HCT116 (cell line): ENCODE results near the gene TMEM178A. TPM values are rescaled to one million over a fixed set of nuclear protein-coding genes. Genes with fewer than 3 reads are reported as not detected.

ENCODE experiments used
- ATAC-seq: fragments of 200-7000 bp; cut with Tn5 transposase; 2 replicates; pipeline ENCODE4 v1.9.1; 2020; ENCODE audit warnings: mild to moderate bottlenecking, moderate library complexity
- BruUV-seq: library from RNA; stranded (reverse); fragments of 400-500 nt; replicated peaks from 2 replicates; lab custom pipeline; 2021; lab: Mats Ljungman, UMichigan
- CTCF ChIA-PET: fragments of 300-600 bp; sonication (Branson Sonifier 250); formaldehyde crosslinking; loops from one replicate; lab custom pipeline; 2021; ENCODE audit warnings: antibody characterized with exemption; lab: Charles Lee
- POLR2A ChIA-PET: fragments of 300-600, 350-600 bp; sonication (Branson Sonifier 250); formaldehyde crosslinking; loops from one replicate; lab custom pipeline; 2021; ENCODE audit warnings: antibody characterized with exemption; lab: Charles Lee
- RAD21 ChIA-PET, 2 experiments: fragments of 300-600 bp; sonication (Branson Sonifier 250); formaldehyde crosslinking; loops; one replicate each; lab custom pipeline; 2023; ENCODE audit warnings: low total read pairs in 2 of 2; ENCODE audit not compliant: uncharacterized antibody in 2 of 2, unreplicated experiment in 2 of 2, low non-redundant PET in 1 of 2; lab: Charles Lee
- DNase-seq: peaks from one replicate; pipeline ENCODE4 v3.0.0-alpha.2; 2010; ENCODE audit warnings: low read depth, low spot score
- H2AFZ ChIP-seq: fragments of 200-600 bp; shearing (Covaris generic), sonication (generic); 2 replicates; pipeline ENCODE4 v1.6.1; 2017; ENCODE audit warnings: low read depth, mixed run types, mixed read lengths, antibody characterized with exemption, low read length; ENCODE audit not compliant: poor library complexity, severe bottlenecking
- H3K27ac ChIP-seq: 2 replicates; pipeline ENCODE4 v1.5.1; 2012; ENCODE audit warnings: low read depth, low read length
- H3K27me3 ChIP-seq: fragments of 200-600 bp; sonication (generic); 2 replicates; pipeline ENCODE4 v1.6.1; 2016; ENCODE audit warnings: mixed run types, low read length, mixed read lengths; ENCODE audit not compliant: insufficient read depth
- H3K36me3 ChIP-seq, 2 experiments: fragments of 200-500 bp in 1 of 2; fragments of 200-600 bp in 1 of 2; sonication (Bioruptor generic) in 1 of 2; sonication (generic) in 1 of 2; 2 replicates each; pipeline versions ENCODE4 v1.5.1 to v1.6.1; 2014 to 2016; ENCODE audit warnings: low read length in 2 of 2, inconsistent platforms in 1 of 2, mixed read lengths in 1 of 2, mixed run types in 1 of 2; ENCODE audit not compliant: insufficient read depth in 2 of 2, control insufficient read depth in 1 of 2
- H3K4me1 ChIP-seq, 2 experiments: fragments of 200-600 bp in 1 of 2; sonication (generic) in 1 of 2; 2 replicates each; pipeline versions ENCODE4 v1.5.1 to v1.6.1; 2012 to 2017; ENCODE audit warnings: low read length in 2 of 2, inconsistent platforms in 1 of 2, mild to moderate bottlenecking in 1 of 2, mixed read lengths in 1 of 2, mixed run types in 1 of 2, moderate library complexity in 1 of 2; ENCODE audit not compliant: insufficient read depth in 2 of 2, control insufficient read depth in 1 of 2
- H3K4me2 ChIP-seq: fragments of 200-600 bp; sonication (generic); 2 replicates; pipeline ENCODE4 v1.6.1; 2017; ENCODE audit warnings: mixed run types, low read length, mixed read lengths
- H3K4me3 ChIP-seq, 2 experiments: fragments of 200-600 bp in 1 of 2; sonication (generic) in 1 of 2; replicated peaks in 1 of 2; 2 replicates each; pipeline ENCODE4 v1.5.1; 2011 to 2016; ENCODE audit warnings: low read length in 2 of 2, control low read depth in 1 of 2, low read depth in 1 of 2, mild to moderate bottlenecking in 1 of 2, mixed read lengths in 1 of 2, mixed run types in 1 of 2
- H3K79me2 ChIP-seq: fragments of 200-600 bp; sonication (generic); 2 replicates; pipeline ENCODE4 v1.6.1; 2017; ENCODE audit warnings: mild to moderate bottlenecking, mixed run types, low read length, moderate library complexity, mixed read lengths; ENCODE audit not compliant: insufficient read depth
- H3K9ac ChIP-seq: fragments of 200-600 bp; sonication (generic); 2 replicates; pipeline ENCODE4 v1.6.1; 2016; ENCODE audit warnings: low read length, mixed read lengths
- H3K9me2 ChIP-seq: fragments of 200-600 bp; sonication (generic), shearing (Covaris generic); 2 replicates; pipeline ENCODE4 v1.6.1; 2017; ENCODE audit warnings: mixed run types, mild to moderate bottlenecking, moderate library complexity; ENCODE audit not compliant: insufficient read depth
- H3K9me3 ChIP-seq, 2 experiments: fragments of 200-500 bp in 1 of 2; fragments of 200-600 bp in 1 of 2; sonication (Bioruptor generic) in 1 of 2; sonication (generic) in 1 of 2; 2 replicates each; pipeline ENCODE4 v1.6.1; 2014 to 2017; ENCODE audit warnings: low read length in 2 of 2, mixed read lengths in 2 of 2, inconsistent platforms in 1 of 2, low read depth in 1 of 2, mild to moderate bottlenecking in 1 of 2, mixed run types in 1 of 2, moderate library complexity in 1 of 2; ENCODE audit not compliant: control insufficient read depth in 1 of 2, insufficient read depth in 1 of 2
- H4K20me1 ChIP-seq: fragments of 200-600 bp; sonication (generic), shearing (Covaris generic); 2 replicates; pipeline ENCODE4 v1.6.1; 2017; ENCODE audit warnings: mixed run types, mild to moderate bottlenecking, moderate library complexity; ENCODE audit not compliant: insufficient read depth
- CBX3 ChIP-seq: IDR thresholded peaks from 2 replicates; pipeline ENCODE4 v1.6.1; 2012; ENCODE audit warnings: low read depth
- CEBPB ChIP-seq: IDR thresholded peaks from 2 replicates; pipeline ENCODE4 v1.6.1; 2012; ENCODE audit warnings: low read depth
- EGR1 ChIP-seq: IDR thresholded peaks from 2 replicates; pipeline ENCODE4 v1.6.1; 2012; ENCODE audit warnings: low read depth
- ELF1 ChIP-seq: IDR thresholded peaks from 2 replicates; pipeline ENCODE4 v1.6.1; 2012; ENCODE audit warnings: low read depth, borderline replicate concordance
- EZH2phosphoT487 ChIP-seq: fragments of 200-600 bp; IDR thresholded peaks from 2 replicates; pipeline ENCODE4 v1.6.1; 2018; ENCODE audit warnings: antibody characterized with exemption, borderline replicate concordance
- FOSL1 ChIP-seq: IDR thresholded peaks from 2 replicates; pipeline ENCODE4 v1.6.1; 2012; ENCODE audit warnings: low read depth
- JUND ChIP-seq: IDR thresholded peaks from 2 replicates; pipeline ENCODE4 v1.6.1; 2012
- POLR2A ChIP-seq: IDR thresholded peaks from 2 replicates; pipeline ENCODE4 v1.7.0; 2011; ENCODE audit warnings: borderline replicate concordance; ENCODE audit not compliant: insufficient read depth, insufficient read length; ENCODE audit errors: extremely low read depth
- RAD21 ChIP-seq: IDR thresholded peaks from 2 replicates; pipeline ENCODE4 v1.6.1; 2012; ENCODE audit warnings: low read depth, mild to moderate bottlenecking
- SP1 ChIP-seq: IDR thresholded peaks from 2 replicates; pipeline ENCODE4 v1.6.1; 2012; ENCODE audit warnings: low read depth
- SRF ChIP-seq: IDR thresholded peaks from 2 replicates; pipeline ENCODE4 v1.6.1; 2012; ENCODE audit warnings: low read depth
- TCF7L2 ChIP-seq: IDR thresholded peaks from 2 replicates; pipeline ENCODE4 v1.7.0; 2011; ENCODE audit warnings: borderline replicate concordance, inconsistent platforms; ENCODE audit not compliant: insufficient read depth, insufficient read length; ENCODE audit errors: extremely low read depth
- YY1 ChIP-seq: IDR thresholded peaks from 2 replicates; pipeline ENCODE4 v1.6.1; 2011; ENCODE audit warnings: low read length, low read depth, moderate library complexity, mild to moderate bottlenecking; ENCODE audit not compliant: insufficient replicate concordance; ENCODE audit errors: extremely low read depth
- ZFX ChIP-seq: fragments of 450-650 bp; IDR thresholded peaks from 2 replicates; pipeline ENCODE4 v1.6.1; 2017
- ZNF274 ChIP-seq: fragments of 200-500 bp; sonication (Bioruptor generic); IDR thresholded peaks from 2 replicates; pipeline ENCODE4 v1.6.1; 2014; ENCODE audit warnings: mild to moderate bottlenecking, low read depth, low read length, inconsistent platforms
- intact Hi-C: fragments of 100-400 bp; cut with micrococcal nuclease; formaldehyde crosslinking; loops from 2 replicates; pipeline ENCODE4 v1.10.0; 2022
- total RNA-seq: library from RNA; stranded (reverse); gene quantifications from one replicate; pipeline ENCODE4 v1.2.1, GENCODE V29; 2021; ENCODE audit not compliant: unreplicated experiment
- TF ChIP-seq, protein P1 (sequence below): IDR thresholded peaks from 2 replicates; pipeline ENCODE4 v1.6.1; 2012
- TF ChIP-seq, protein P2 (sequence below): IDR thresholded peaks from 2 replicates; pipeline ENCODE4 v1.6.1; 2012; ENCODE audit warnings: low read depth
- TF ChIP-seq, protein P3 (sequence below): IDR thresholded peaks from 2 replicates; pipeline ENCODE4 v1.6.1; 2011; ENCODE audit warnings: mild to moderate bottlenecking, low read length, moderate library complexity; ENCODE audit not compliant: insufficient replicate concordance; ENCODE audit errors: extremely low read depth
- TF ChIP-seq, protein P4 (sequence below), 3 experiments: fragments of 200-600 bp in 1 of 3; sonication (generic) in 1 of 3; IDR thresholded peaks in 2 of 3; conservative IDR thresholded peaks in 1 of 3; 2 replicates each; pipeline ENCODE4 v1.5.1; 2012 to 2017; ENCODE audit warnings: low read depth in 2 of 3, low read length in 2 of 3, antibody characterized with exemption in 1 of 3, borderline replicate concordance in 1 of 3, control low read depth in 1 of 3, mild to moderate bottlenecking in 1 of 3, mixed read lengths in 1 of 3, mixed run types in 1 of 3, moderate library complexity in 1 of 3; ENCODE audit not compliant: insufficient read depth in 1 of 3
- TF ChIP-seq, protein P5 (sequence below): IDR thresholded peaks from 2 replicates; pipeline ENCODE4 v1.6.1; 2012

The TMEM178A gene
- total RNA-seq, 1 experiment from 2014 or later: 1.3 TPM

DNA sequence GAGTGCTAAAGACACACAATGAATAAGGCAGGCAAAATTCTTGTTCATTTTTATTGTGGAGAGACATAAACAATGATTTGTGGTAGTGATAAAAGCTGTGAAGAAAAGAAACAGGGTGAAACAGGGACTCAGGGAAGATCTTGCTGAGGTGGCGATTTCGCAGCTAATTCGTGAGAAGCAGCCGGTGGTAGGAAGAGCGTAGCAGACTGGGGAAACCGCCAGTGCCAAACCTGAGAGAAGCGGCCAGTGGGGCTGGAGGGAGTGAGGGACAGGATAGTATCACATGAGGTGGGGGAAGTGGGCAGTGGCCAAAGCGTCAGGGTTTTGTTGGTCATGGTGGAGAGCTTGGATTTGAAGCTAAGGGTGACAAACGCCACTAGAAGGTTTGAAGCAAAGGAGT is 42.3 kb downstream of the TMEM178A start:
- no TSS peak for BruUV-seq

More for the DNA sequence above, 42.3 kb downstream of the TMEM178A start:
- Histone ChIP-seq H3K27ac (no peak overlapping the region), H3K9me2 (no peaks in the 10 kb centered on the region), H3K36me3 (no peaks in the 10 kb centered on the region), H3K4me3 (no peak overlapping the region), H3K4me1 (no peaks in the 10 kb centered on the region), H3K4me2 (no peak overlapping the region), H3K9ac (no peak overlapping the region), H3K79me2 (no peaks in the 10 kb centered on the region), H2AFZ (no peak overlapping the region), H3K27me3 (0 out of 2 replicates have a peak, but pooled peaks cover 3% of the 10 kb centered on the region), H4K20me1 (no peaks in the 10 kb centered on the region), H3K9me3 (no peaks in the 10 kb centered on the region)
- ChIA-PET RAD21 (no interaction called here), CTCF (no interaction called here), POLR2A (no interaction called here)
- intact Hi-C loops: no loop called here
- no peak for ATAC-seq
- no peak for DNase-seq
- TF ChIP-seq YY1 (no peak), ZNF274 (no peak), TCF7L2 (no peak), ZFX (no peak), CBX3 (no peak), FOSL1 (no peak), JUND (no peak), SRF (no peak), ELF1 (no peak), CEBPB (no peak), SP1 (no peak), RAD21 (no peak), EGR1 (no peak), EZH2phosphoT487 (no peak), POLR2A (no peak)
- TF ChIP-seq, protein P1, sequence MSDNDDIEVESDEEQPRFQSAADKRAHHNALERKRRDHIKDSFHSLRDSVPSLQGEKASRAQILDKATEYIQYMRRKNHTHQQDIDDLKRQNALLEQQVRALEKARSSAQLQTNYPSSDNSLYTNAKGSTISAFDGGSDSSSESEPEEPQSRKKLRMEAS: no peak
- TF ChIP-seq, protein P2, sequence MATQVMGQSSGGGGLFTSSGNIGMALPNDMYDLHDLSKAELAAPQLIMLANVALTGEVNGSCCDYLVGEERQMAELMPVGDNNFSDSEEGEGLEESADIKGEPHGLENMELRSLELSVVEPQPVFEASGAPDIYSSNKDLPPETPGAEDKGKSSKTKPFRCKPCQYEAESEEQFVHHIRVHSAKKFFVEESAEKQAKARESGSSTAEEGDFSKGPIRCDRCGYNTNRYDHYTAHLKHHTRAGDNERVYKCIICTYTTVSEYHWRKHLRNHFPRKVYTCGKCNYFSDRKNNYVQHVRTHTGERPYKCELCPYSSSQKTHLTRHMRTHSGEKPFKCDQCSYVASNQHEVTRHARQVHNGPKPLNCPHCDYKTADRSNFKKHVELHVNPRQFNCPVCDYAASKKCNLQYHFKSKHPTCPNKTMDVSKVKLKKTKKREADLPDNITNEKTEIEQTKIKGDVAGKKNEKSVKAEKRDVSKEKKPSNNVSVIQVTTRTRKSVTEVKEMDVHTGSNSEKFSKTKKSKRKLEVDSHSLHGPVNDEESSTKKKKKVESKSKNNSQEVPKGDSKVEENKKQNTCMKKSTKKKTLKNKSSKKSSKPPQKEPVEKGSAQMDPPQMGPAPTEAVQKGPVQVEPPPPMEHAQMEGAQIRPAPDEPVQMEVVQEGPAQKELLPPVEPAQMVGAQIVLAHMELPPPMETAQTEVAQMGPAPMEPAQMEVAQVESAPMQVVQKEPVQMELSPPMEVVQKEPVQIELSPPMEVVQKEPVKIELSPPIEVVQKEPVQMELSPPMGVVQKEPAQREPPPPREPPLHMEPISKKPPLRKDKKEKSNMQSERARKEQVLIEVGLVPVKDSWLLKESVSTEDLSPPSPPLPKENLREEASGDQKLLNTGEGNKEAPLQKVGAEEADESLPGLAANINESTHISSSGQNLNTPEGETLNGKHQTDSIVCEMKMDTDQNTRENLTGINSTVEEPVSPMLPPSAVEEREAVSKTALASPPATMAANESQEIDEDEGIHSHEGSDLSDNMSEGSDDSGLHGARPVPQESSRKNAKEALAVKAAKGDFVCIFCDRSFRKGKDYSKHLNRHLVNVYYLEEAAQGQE: no peak
- TF ChIP-seq, protein P3, sequence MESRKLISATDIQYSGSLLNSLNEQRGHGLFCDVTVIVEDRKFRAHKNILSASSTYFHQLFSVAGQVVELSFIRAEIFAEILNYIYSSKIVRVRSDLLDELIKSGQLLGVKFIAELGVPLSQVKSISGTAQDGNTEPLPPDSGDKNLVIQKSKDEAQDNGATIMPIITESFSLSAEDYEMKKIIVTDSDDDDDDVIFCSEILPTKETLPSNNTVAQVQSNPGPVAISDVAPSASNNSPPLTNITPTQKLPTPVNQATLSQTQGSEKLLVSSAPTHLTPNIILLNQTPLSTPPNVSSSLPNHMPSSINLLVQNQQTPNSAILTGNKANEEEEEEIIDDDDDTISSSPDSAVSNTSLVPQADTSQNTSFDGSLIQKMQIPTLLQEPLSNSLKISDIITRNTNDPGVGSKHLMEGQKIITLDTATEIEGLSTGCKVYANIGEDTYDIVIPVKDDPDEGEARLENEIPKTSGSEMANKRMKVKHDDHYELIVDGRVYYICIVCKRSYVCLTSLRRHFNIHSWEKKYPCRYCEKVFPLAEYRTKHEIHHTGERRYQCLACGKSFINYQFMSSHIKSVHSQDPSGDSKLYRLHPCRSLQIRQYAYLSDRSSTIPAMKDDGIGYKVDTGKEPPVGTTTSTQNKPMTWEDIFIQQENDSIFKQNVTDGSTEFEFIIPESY: no peak
- TF ChIP-seq, protein P4, sequence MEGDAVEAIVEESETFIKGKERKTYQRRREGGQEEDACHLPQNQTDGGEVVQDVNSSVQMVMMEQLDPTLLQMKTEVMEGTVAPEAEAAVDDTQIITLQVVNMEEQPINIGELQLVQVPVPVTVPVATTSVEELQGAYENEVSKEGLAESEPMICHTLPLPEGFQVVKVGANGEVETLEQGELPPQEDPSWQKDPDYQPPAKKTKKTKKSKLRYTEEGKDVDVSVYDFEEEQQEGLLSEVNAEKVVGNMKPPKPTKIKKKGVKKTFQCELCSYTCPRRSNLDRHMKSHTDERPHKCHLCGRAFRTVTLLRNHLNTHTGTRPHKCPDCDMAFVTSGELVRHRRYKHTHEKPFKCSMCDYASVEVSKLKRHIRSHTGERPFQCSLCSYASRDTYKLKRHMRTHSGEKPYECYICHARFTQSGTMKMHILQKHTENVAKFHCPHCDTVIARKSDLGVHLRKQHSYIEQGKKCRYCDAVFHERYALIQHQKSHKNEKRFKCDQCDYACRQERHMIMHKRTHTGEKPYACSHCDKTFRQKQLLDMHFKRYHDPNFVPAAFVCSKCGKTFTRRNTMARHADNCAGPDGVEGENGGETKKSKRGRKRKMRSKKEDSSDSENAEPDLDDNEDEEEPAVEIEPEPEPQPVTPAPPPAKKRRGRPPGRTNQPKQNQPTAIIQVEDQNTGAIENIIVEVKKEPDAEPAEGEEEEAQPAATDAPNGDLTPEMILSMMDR (IDR thresholded peaks at IDR 0.05 in 2 of 3, conservative IDR thresholded peaks at IDR 0.05 in 1 of 3; ENCODE audit: borderline replicate concordance in 1 of 3, insufficient read depth in 1 of 3, low read depth in 2 of 3, low read length in 2 of 3): no peak
- TF ChIP-seq, protein P5, sequence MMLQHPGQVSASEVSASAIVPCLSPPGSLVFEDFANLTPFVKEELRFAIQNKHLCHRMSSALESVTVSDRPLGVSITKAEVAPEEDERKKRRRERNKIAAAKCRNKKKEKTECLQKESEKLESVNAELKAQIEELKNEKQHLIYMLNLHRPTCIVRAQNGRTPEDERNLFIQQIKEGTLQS: no peak
